Neural cell (in vitro differentiated cells): ENCODE measurements around the gene KIAA1958. TPM values are rescaled to one million over a fixed set of nuclear protein-coding genes. Genes with fewer than 3 reads are reported as not detected.

ENCODE experiments used
- H2AFZ ChIP-seq: fragments of 200-600, 300-800 bp; sonication (generic), shearing (Covaris generic); 2 replicates; pipeline ENCODE4 v1.6.0; 2014; ENCODE audit warnings: low read depth, mild to moderate bottlenecking, antibody characterized with exemption, low read length, moderate library complexity
- H3F3A ChIP-seq: fragments of 200-600 bp; shearing (Covaris generic); 2 replicates; pipeline ENCODE4 v1.6.1; 2016; ENCODE audit warnings: mild to moderate bottlenecking, moderate library complexity, mixed read lengths, antibody characterized with exemption, low read length; ENCODE audit not compliant: insufficient read depth, poor library complexity, severe bottlenecking
- H3K27ac ChIP-seq: fragments of 200-600, 300-800 bp; sonication (generic), shearing (Covaris generic); 2 replicates; pipeline ENCODE4 v1.5.1; 2014; ENCODE audit warnings: mild to moderate bottlenecking, low read length, moderate library complexity
- H3K27me3 ChIP-seq: fragments of 300-800, 200-600 bp; sonication (generic), shearing (Covaris generic); 2 replicates; pipeline ENCODE4 v1.6.0; 2014; ENCODE audit warnings: mild to moderate bottlenecking, low read depth, low read length, moderate library complexity; ENCODE audit not compliant: insufficient read depth
- H3K36me3 ChIP-seq: fragments of 300-800, 200-600 bp; sonication (generic), shearing (Covaris generic); 2 replicates; pipeline ENCODE4 v1.5.1; 2014; ENCODE audit warnings: mild to moderate bottlenecking, antibody characterized with exemption, low read length, moderate library complexity; ENCODE audit not compliant: insufficient read depth
- H3K4me2 ChIP-seq: fragments of 300-800, 200-600 bp; sonication (generic), shearing (Covaris generic); 2 replicates; pipeline ENCODE4 v1.6.0; 2014; ENCODE audit warnings: mild to moderate bottlenecking, low read length
- H3K4me3 ChIP-seq: fragments of 300-800, 200-600 bp; sonication (generic), shearing (Covaris generic); 2 replicates; pipeline ENCODE4 v1.5.1; 2014; ENCODE audit warnings: mild to moderate bottlenecking, low read length, moderate library complexity
- H3K79me2 ChIP-seq: fragments of 200-600 bp; shearing (Covaris generic); replicated peaks from 2 replicates; pipeline ENCODE4 v1.6.0; 2014; ENCODE audit warnings: mild to moderate bottlenecking, low read length, moderate library complexity; ENCODE audit not compliant: insufficient read depth
- H3K9ac ChIP-seq: fragments of 300-800, 200-600 bp; sonication (generic), shearing (Covaris generic); 2 replicates; pipeline ENCODE4 v1.6.1; 2016; ENCODE audit warnings: mild to moderate bottlenecking, low read length, mixed read lengths
- H3K9me2 ChIP-seq: fragments of 200-600 bp; shearing (Covaris generic); 2 replicates; pipeline ENCODE4 v1.6.1; 2016; ENCODE audit warnings: mild to moderate bottlenecking, low read length, mixed read lengths; ENCODE audit not compliant: insufficient read depth
- H3K9me3 ChIP-seq: fragments of 200-600, 300-800 bp; sonication (generic), shearing (Covaris generic); 2 replicates; pipeline ENCODE4 v1.6.1; 2016; ENCODE audit warnings: mild to moderate bottlenecking, mixed run types, low read length, moderate library complexity, mixed read lengths
- H4K20me1 ChIP-seq: fragments of 200-600 bp; shearing (Covaris generic); 2 replicates; pipeline ENCODE4 v1.6.1; 2016; ENCODE audit warnings: mild to moderate bottlenecking, mixed run types; ENCODE audit not compliant: insufficient read depth
- EP300 ChIP-seq: fragments of 450-650 bp; conservative IDR thresholded peaks from 2 replicates; pipeline ENCODE4 v1.6.1; 2014; ENCODE audit warnings: antibody characterized with exemption, mild to moderate bottlenecking, moderate library complexity; ENCODE audit not compliant: poor library complexity, severe bottlenecking
- EZH2 ChIP-seq: fragments of 200-600, 300-800 bp; shearing (Covaris generic), sonication (generic); IDR thresholded peaks from 2 replicates; pipeline ENCODE4 v1.6.1; 2014; ENCODE audit warnings: antibody characterized with exemption, low read length, borderline replicate concordance, mild to moderate bottlenecking; ENCODE audit not compliant: insufficient read depth, poor library complexity, severe bottlenecking
- MXI1 ChIP-seq: fragments of 450-650 bp; conservative IDR thresholded peaks from 2 replicates; pipeline ENCODE4 v1.6.1; 2014; ENCODE audit warnings: antibody characterized with exemption, mild to moderate bottlenecking; ENCODE audit not compliant: poor library complexity, severe bottlenecking
- POLR2AphosphoS5 ChIP-seq: IDR thresholded peaks from 2 replicates; pipeline ENCODE4 v1.6.1; 2012
- RAD21 ChIP-seq: fragments of 450-650 bp; conservative IDR thresholded peaks from 2 replicates; pipeline ENCODE4 v1.6.1; 2014; ENCODE audit warnings: antibody characterized with exemption, mild to moderate bottlenecking, moderate library complexity
- SMC3 ChIP-seq: fragments of 450-650 bp; conservative IDR thresholded peaks from 2 replicates; pipeline ENCODE4 v1.6.1; 2014; ENCODE audit warnings: antibody characterized with exemption, mild to moderate bottlenecking, moderate library complexity; ENCODE audit not compliant: poor library complexity
- TAF1 ChIP-seq: IDR thresholded peaks from 2 replicates; pipeline ENCODE4 v1.6.1; 2012; ENCODE audit warnings: low read depth
- polyA plus RNA-seq: library from polyadenylated mRNA; depleted of rRNA; stranded (reverse); fragments of >200 nt; gene quantifications from 2 replicates; pipeline ENCODE4 v1.2.3, GENCODE V29; 2014
- TF ChIP-seq, protein P1 (sequence below): fragments of 450-650 bp; IDR thresholded peaks from 2 replicates; pipeline ENCODE4 v1.5.1; 2014; ENCODE audit warnings: antibody characterized with exemption, mild to moderate bottlenecking, moderate library complexity; ENCODE audit not compliant: poor library complexity, severe bottlenecking
- TF ChIP-seq, protein P2 (sequence below): IDR thresholded peaks from 2 replicates; pipeline ENCODE4 v1.6.1; 2012; ENCODE audit warnings: borderline replicate concordance

Gene KIAA1958
- polyA plus RNA-seq, 1 donor from 2014 or later = 8.4 TPM

DNA sequence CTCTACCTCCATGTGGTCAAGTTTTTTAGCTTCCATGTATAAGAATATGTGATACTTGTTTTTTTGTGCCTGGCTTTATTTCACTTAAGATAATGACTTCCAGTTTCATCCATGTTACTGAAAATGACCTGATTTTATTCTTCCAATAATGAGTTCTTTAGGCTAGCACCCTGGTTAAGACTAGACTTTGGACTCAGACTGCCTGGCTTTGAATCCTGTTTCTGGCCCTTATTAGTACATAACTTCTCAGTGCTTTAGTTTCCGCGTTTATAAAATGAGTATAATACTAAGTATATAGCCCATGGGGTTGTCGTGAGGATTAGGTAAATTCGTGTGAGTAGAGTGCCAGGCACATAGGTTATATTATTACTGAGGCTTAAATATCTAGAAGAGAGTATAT, 18.5 kb downstream of the KIAA1958 start:
- Histone ChIP-seq H3K9ac (no peak overlapping the region), H3K9me2 (no peaks in the 10 kb centered on the region), H3K36me3 (no peaks in the 10 kb centered on the region), H3K9me3 (no peaks in the 10 kb centered on the region), H2AFZ (no peak overlapping the region), H3F3A (no peaks in the 10 kb centered on the region), H3K4me3 (no peak overlapping the region), H4K20me1 (no peaks in the 10 kb centered on the region), H3K27me3 (no peaks in the 10 kb centered on the region), H3K79me2 (peaks cover 92% of the 10 kb centered on the region), H3K27ac (no peak overlapping the region), H3K4me2 (no peak overlapping the region)
- TF ChIP-seq EZH2 (no peak), SMC3 (no peak), POLR2AphosphoS5 (no peak), TAF1 (no peak), MXI1 (no peak)
- TF ChIP-seq, protein P1, sequence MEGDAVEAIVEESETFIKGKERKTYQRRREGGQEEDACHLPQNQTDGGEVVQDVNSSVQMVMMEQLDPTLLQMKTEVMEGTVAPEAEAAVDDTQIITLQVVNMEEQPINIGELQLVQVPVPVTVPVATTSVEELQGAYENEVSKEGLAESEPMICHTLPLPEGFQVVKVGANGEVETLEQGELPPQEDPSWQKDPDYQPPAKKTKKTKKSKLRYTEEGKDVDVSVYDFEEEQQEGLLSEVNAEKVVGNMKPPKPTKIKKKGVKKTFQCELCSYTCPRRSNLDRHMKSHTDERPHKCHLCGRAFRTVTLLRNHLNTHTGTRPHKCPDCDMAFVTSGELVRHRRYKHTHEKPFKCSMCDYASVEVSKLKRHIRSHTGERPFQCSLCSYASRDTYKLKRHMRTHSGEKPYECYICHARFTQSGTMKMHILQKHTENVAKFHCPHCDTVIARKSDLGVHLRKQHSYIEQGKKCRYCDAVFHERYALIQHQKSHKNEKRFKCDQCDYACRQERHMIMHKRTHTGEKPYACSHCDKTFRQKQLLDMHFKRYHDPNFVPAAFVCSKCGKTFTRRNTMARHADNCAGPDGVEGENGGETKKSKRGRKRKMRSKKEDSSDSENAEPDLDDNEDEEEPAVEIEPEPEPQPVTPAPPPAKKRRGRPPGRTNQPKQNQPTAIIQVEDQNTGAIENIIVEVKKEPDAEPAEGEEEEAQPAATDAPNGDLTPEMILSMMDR = no peak

DNA sequence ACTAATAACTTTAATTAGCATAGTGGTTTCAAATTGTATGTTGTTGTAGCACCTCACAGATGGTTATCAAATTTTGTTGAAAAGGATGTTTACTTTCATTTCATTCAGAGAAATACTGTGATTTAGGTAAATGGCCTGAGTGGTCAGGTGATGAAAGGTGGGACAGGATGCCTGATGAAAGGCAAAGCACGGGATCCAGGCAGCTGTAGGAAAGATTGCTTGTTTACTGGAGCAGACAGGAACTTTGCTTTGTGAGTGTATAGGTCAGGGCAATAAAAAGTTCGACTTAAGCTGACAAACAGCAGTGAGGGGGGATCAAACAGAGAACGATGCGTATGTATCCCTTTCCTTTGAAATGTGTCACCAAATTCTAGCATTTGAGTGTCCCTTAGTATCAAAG, 19.0 kb downstream of the KIAA1958 start:
- Histone ChIP-seq H3K9me2 (no peaks in the 10 kb centered on the region), H3K36me3 (no peaks in the 10 kb centered on the region), H3K27ac (no peak overlapping the region), H3K9ac (no peak overlapping the region), H3K4me2 (no peak overlapping the region), H4K20me1 (no peaks in the 10 kb centered on the region), H3K79me2 (peaks cover 92% of the 10 kb centered on the region), H3K9me3 (no peaks in the 10 kb centered on the region), H3K27me3 (no peaks in the 10 kb centered on the region), H3F3A (no peaks in the 10 kb centered on the region), H3K4me3 (no peak overlapping the region), H2AFZ (no peak overlapping the region)
- no peak for TF ChIP-seq MXI1
- no peak for TF ChIP-seq EZH2
- TF ChIP-seq, protein P2, sequence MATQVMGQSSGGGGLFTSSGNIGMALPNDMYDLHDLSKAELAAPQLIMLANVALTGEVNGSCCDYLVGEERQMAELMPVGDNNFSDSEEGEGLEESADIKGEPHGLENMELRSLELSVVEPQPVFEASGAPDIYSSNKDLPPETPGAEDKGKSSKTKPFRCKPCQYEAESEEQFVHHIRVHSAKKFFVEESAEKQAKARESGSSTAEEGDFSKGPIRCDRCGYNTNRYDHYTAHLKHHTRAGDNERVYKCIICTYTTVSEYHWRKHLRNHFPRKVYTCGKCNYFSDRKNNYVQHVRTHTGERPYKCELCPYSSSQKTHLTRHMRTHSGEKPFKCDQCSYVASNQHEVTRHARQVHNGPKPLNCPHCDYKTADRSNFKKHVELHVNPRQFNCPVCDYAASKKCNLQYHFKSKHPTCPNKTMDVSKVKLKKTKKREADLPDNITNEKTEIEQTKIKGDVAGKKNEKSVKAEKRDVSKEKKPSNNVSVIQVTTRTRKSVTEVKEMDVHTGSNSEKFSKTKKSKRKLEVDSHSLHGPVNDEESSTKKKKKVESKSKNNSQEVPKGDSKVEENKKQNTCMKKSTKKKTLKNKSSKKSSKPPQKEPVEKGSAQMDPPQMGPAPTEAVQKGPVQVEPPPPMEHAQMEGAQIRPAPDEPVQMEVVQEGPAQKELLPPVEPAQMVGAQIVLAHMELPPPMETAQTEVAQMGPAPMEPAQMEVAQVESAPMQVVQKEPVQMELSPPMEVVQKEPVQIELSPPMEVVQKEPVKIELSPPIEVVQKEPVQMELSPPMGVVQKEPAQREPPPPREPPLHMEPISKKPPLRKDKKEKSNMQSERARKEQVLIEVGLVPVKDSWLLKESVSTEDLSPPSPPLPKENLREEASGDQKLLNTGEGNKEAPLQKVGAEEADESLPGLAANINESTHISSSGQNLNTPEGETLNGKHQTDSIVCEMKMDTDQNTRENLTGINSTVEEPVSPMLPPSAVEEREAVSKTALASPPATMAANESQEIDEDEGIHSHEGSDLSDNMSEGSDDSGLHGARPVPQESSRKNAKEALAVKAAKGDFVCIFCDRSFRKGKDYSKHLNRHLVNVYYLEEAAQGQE = no peak
- TF ChIP-seq TAF1 = no peak
- TF ChIP-seq EP300 = no peak
- TF ChIP-seq SMC3 = no peak
- TF ChIP-seq, protein P1 = no peak
- no peak for TF ChIP-seq POLR2AphosphoS5
- no peak for TF ChIP-seq RAD21
